ENCODE results near the gene PIWIL4.

PIWIL4 gene

GRCh38 chr11:94649964-94650623, 82.9 kb downstream of the PIWIL4 start:
- no peak for DNase-seq (ENCODE audit: low spot score)
- in situ Hi-C loops (cut with MboI; ENCODE audit: low sequenced_read_pairs, unreplicated experiment), result no loop called here
- no peak for TF ChIP-seq CTCF (IDR thresholded peaks at IDR 0.05; ENCODE audit: borderline replicate concordance, control extremely low read depth, extremely low read depth, insufficient read depth, missing control alignments)

- in situ Hi-C loops (cut with MboI; ENCODE audit: low sequenced_read_pairs, unreplicated experiment), result no loop called here
- DNase-seq (ENCODE audit: low spot score), result no peak
- no peak for TF ChIP-seq CTCF (IDR thresholded peaks at IDR 0.05; ENCODE audit: borderline replicate concordance, control extremely low read depth, extremely low read depth, insufficient read depth, missing control alignments)
These were observed 83.6 kb downstream of the PIWIL4 start for GRCh38 chr11:94650756-94651155.

- DNase-seq (ENCODE audit: low spot score), result no peak
- in situ Hi-C loops (cut with MboI; ENCODE audit: low sequenced_read_pairs, unreplicated experiment), result no loop called here
These were observed 85.6 kb downstream of the PIWIL4 start for GRCh38 chr11:94652735-94653284.

GRCh38 chr11:94653561-94653960, 86.4 kb downstream of the PIWIL4 start:
- DNase-seq (ENCODE audit: low spot score), result no peak
- TF ChIP-seq CTCF (IDR thresholded peaks at IDR 0.05; ENCODE audit: borderline replicate concordance, control extremely low read depth, extremely low read depth, insufficient read depth, missing control alignments), result no peak
- in situ Hi-C loops (cut with MboI; ENCODE audit: low sequenced_read_pairs, unreplicated experiment), result no loop called here

More at GRCh38 chr11:94652735-94653284, 85.6 kb downstream of the PIWIL4 start:
- TF ChIP-seq CTCF (IDR thresholded peaks at IDR 0.05; ENCODE audit: borderline replicate concordance, control extremely low read depth, extremely low read depth, insufficient read depth, missing control alignments), result no peak

GRCh38 chr11:94654201-94654600, 87.0 kb downstream of the PIWIL4 start:
- in situ Hi-C loops (cut with MboI; ENCODE audit: low sequenced_read_pairs, unreplicated experiment), result no loop called here
- DNase-seq (ENCODE audit: low spot score), result no peak
- TF ChIP-seq CTCF (IDR thresholded peaks at IDR 0.05; ENCODE audit: borderline replicate concordance, control extremely low read depth, extremely low read depth, insufficient read depth, missing control alignments), result no peak

GRCh38 chr11:94655291-94655690, 88.1 kb downstream of the PIWIL4 start:
- no peak for TF ChIP-seq CTCF (IDR thresholded peaks at IDR 0.05; ENCODE audit: borderline replicate concordance, control extremely low read depth, extremely low read depth, insufficient read depth, missing control alignments)
- in situ Hi-C loops (cut with MboI; ENCODE audit: low sequenced_read_pairs, unreplicated experiment), result no loop called here
- no peak for DNase-seq (ENCODE audit: low spot score)

All from GM13976 (cell line).